PC-3 (cell line): Measurements from ENCODE around the gene IQSEC3. TPM values are rescaled to one million over a fixed set of nuclear protein-coding genes. Genes with fewer than 3 reads are reported as not detected.

Experiments used
- ATAC-seq: fragments of 200-7000 bp; cut with Tn5 transposase; 2 replicates; pipeline ENCODE4 v1.9.1; 2020; ENCODE audit warnings: mild to moderate bottlenecking, moderate library complexity
- BruUV-seq: library from RNA; stranded (reverse); fragments of 400-500 nt; replicated peaks from 2 replicates; lab custom pipeline; 2021; lab: Mats Ljungman, UMichigan
- CTCF ChIA-PET: fragments of 300-600 bp; sonication (Branson Sonifier 250); formaldehyde crosslinking; loops from one replicate; lab custom pipeline; 2022; ENCODE audit warnings: antibody characterized with exemption; lab: Charles Lee
- POLR2A ChIA-PET: fragments of 300-600 bp; sonication (Branson Sonifier 250); formaldehyde crosslinking; loops from one replicate; lab custom pipeline; 2022; ENCODE audit warnings: antibody characterized with exemption; ENCODE audit not compliant: unreplicated experiment; lab: Charles Lee
- DNase-seq: peaks from one replicate; pipeline ENCODE4 v3.0.0-alpha.2; 2015
- H2AFZ ChIP-seq: fragments of 300-600 bp; sonication (generic); 2 replicates; pipeline ENCODE4 v1.6.0; 2016; ENCODE audit warnings: antibody characterized with exemption, low read length
- H3F3A ChIP-seq: fragments of 300-600 bp; sonication (generic); one replicate; pipeline ENCODE4 v1.6.0; 2017; ENCODE audit warnings: antibody characterized with exemption, low read length, control low read depth, mild to moderate bottlenecking; ENCODE audit not compliant: unreplicated experiment
- H3K27ac ChIP-seq: fragments of 300-600 bp; sonication (generic); 2 replicates; pipeline ENCODE4 v1.5.1; 2016; ENCODE audit warnings: mild to moderate bottlenecking, low read length
- H3K27me3 ChIP-seq: fragments of 300-600 bp; sonication (generic); 2 replicates; pipeline ENCODE4 v1.6.1; 2016; ENCODE audit warnings: low read length, mixed read lengths
- H3K36me3 ChIP-seq: fragments of 300-600 bp; sonication (generic); 2 replicates; pipeline ENCODE4 v1.6.1; 2016; ENCODE audit warnings: low read depth, mixed run types, low read length, mixed read lengths
- H3K4me1 ChIP-seq: fragments of 300-600 bp; sonication (generic); 2 replicates; pipeline ENCODE4 v1.5.1; 2016; ENCODE audit warnings: low read length; ENCODE audit not compliant: insufficient read depth
- H3K4me2 ChIP-seq: fragments of 300-600 bp; sonication (generic); 2 replicates; pipeline ENCODE4 v1.6.0; 2016; ENCODE audit warnings: low read length
- H3K4me3 ChIP-seq: fragments of 300-600 bp; sonication (generic); 2 replicates; pipeline ENCODE4 v1.5.1; 2016; ENCODE audit warnings: mild to moderate bottlenecking, low read length, mixed read lengths
- H3K79me2 ChIP-seq: fragments of 300-600 bp; sonication (generic); 2 replicates; pipeline ENCODE4 v1.6.1; 2017; ENCODE audit warnings: low read length, mixed read lengths
- H3K9ac ChIP-seq: fragments of 300-600 bp; sonication (generic); 2 replicates; pipeline ENCODE4 v1.6.0; 2016; ENCODE audit warnings: mild to moderate bottlenecking, low read length
- H3K9me2 ChIP-seq: fragments of 300-600 bp; sonication (generic); replicated peaks from 2 replicates; pipeline ENCODE4 v1.6.1; 2016; ENCODE audit warnings: mixed run types, low read length, mixed read lengths
- H3K9me3 ChIP-seq: fragments of 300-600 bp; sonication (generic); 2 replicates; pipeline ENCODE4 v1.6.1; 2016; ENCODE audit warnings: low read length, mixed read lengths
- H4K20me1 ChIP-seq: fragments of 300-600 bp; sonication (generic); 2 replicates; pipeline ENCODE4 v1.6.1; 2016; ENCODE audit warnings: low read length, mixed read lengths
- CTCF ChIP-seq: fragments of 300-600 bp; sonication (generic); conservative IDR thresholded peaks from 2 replicates; pipeline ENCODE4 v1.5.1; 2017; ENCODE audit warnings: antibody characterized with exemption, low read depth, mild to moderate bottlenecking, low read length
- EZH2 ChIP-seq: fragments of 300-600 bp; sonication (generic); IDR thresholded peaks from one replicate; pipeline ENCODE4 v1.6.1; 2017; ENCODE audit warnings: antibody characterized with exemption, mild to moderate bottlenecking, low read length; ENCODE audit not compliant: unreplicated experiment
- EZH2phosphoT487 ChIP-seq: fragments of 300-600 bp; sonication (generic); IDR thresholded peaks from 2 replicates; pipeline ENCODE4 v1.6.1; 2018; ENCODE audit warnings: mild to moderate bottlenecking, antibody characterized with exemption, low read length, borderline replicate concordance
- intact Hi-C: fragments of 100-400 bp; cut with micrococcal nuclease; formaldehyde crosslinking; loops from 2 replicates; pipeline ENCODE4 v1.9.0; 2023
- total RNA-seq: library from RNA; depleted of rRNA; stranded (reverse); fragments of >200 nt; gene quantifications from 2 replicates; pipeline ENCODE4 v1.2.3, GENCODE V29; 2014

IQSEC3 gene
- total RNA-seq, 1 experiment from 2014 or later, result 0.11 TPM

- no peak for TF ChIP-seq CTCF
- no peak for TF ChIP-seq EZH2phosphoT487
- TF ChIP-seq EZH2, result no peak
- Histone ChIP-seq H2AFZ (no peak overlapping the region), H3F3A (no peaks in the 10 kb centered on the region), H3K4me2 (no peak overlapping the region), H3K79me2 (no peaks in the 10 kb centered on the region), H3K9me2 (no peaks in the 10 kb centered on the region), H3K9me3 (no peaks in the 10 kb centered on the region), H3K4me1 (no peaks in the 10 kb centered on the region), H3K4me3 (no peak overlapping the region), H3K27me3 (peaks cover 27% of the 10 kb centered on the region), H3K36me3 (no peaks in the 10 kb centered on the region; the same call in 1 of the 2 replicates), H3K27ac (no peak overlapping the region), H3K9ac (no peak overlapping the region), H4K20me1 (no peaks in the 10 kb centered on the region)
- POLR2A ChIA-PET, result no interaction called here
- no TSS peak for BruUV-seq
- intact Hi-C loops, result no loop called here
- ATAC-seq (no peak), DNase-seq (no peak)
- CTCF ChIA-PET, result no interaction called here
Measured at GRCh38 chr12:156945-157344, 90.4 kb downstream of the IQSEC3 start.

GRCh38 chr12:157644-158043 lies 91.1 kb downstream of the IQSEC3 start:
- H3K9ac ChIP-seq, result no peak overlapping the region
- H2AFZ ChIP-seq, result no peak overlapping the region
- no peaks in the 10 kb centered on the region for H4K20me1 ChIP-seq
- no peaks in the 10 kb centered on the region for H3K9me2 ChIP-seq
- POLR2A ChIA-PET, result no interaction called here
- intact Hi-C loops, result no loop called here
- H3K27me3 ChIP-seq, result peaks cover 27% of the 10 kb centered on the region
- CTCF ChIA-PET, result no interaction called here
- no peaks in the 10 kb centered on the region; the same call in 1 of the 2 replicates for H3K36me3 ChIP-seq
- H3K4me2 ChIP-seq, result no peak overlapping the region
- no peaks in the 10 kb centered on the region for H3K79me2 ChIP-seq
- H3K4me1 ChIP-seq, result no peaks in the 10 kb centered on the region
- H3K9me3 ChIP-seq, result no peaks in the 10 kb centered on the region
- H3K4me3 ChIP-seq, result no peak overlapping the region
- TF ChIP-seq CTCF, result no peak
- H3F3A ChIP-seq, result no peaks in the 10 kb centered on the region
- no TSS peak for BruUV-seq
- DNase-seq (no peak), ATAC-seq (no peak)
- no peak overlapping the region for H3K27ac ChIP-seq

- H2AFZ ChIP-seq, result no peak overlapping the region
- intact Hi-C loops, result no loop called here
- H3K9me3 ChIP-seq, result no peaks in the 10 kb centered on the region
- no peak overlapping the region for H3K27ac ChIP-seq
- no peaks in the 10 kb centered on the region for H3K79me2 ChIP-seq
- TF ChIP-seq CTCF (no peak), EZH2 (no peak), EZH2phosphoT487 (no peak)
- peaks cover 27% of the 10 kb centered on the region for H3K27me3 ChIP-seq
- ChIA-PET POLR2A (no interaction called here), CTCF (no interaction called here)
- H3K4me3 ChIP-seq, result no peak overlapping the region
- H3K4me1 ChIP-seq, result no peaks in the 10 kb centered on the region
- H3F3A ChIP-seq, result no peaks in the 10 kb centered on the region
- no peaks in the 10 kb centered on the region for H3K36me3 ChIP-seq
- BruUV-seq, result no TSS peak
- no peak overlapping the region for H3K9ac ChIP-seq
- ATAC-seq (no peak), DNase-seq (no peak)
- H3K9me2 ChIP-seq, result no peaks in the 10 kb centered on the region
- no peaks in the 10 kb centered on the region for H4K20me1 ChIP-seq
- no peak overlapping the region for H3K4me2 ChIP-seq
Measured at GRCh38 chr12:159156-159782, 92.7 kb downstream of the IQSEC3 start.
